Kidney epithelial cell (primary cell): ENCODE results near the gene ANKRD13D. TPM values are rescaled to one million over a fixed set of nuclear protein-coding genes. Genes with fewer than 3 reads are reported as not detected.

Experiments
- DNase-seq: peaks from one replicate; pipeline ENCODE4 v3.0.0-alpha.2; 2010; ENCODE audit warnings: low read depth
- H3K27me3 ChIP-seq: 2 replicates; pipeline ENCODE4 v1.6.0; 2011; ENCODE audit warnings: low read length; ENCODE audit not compliant: control insufficient read depth, insufficient read depth
- H3K36me3 ChIP-seq: 2 replicates; pipeline ENCODE4 v1.5.1; 2011; ENCODE audit warnings: low read length; ENCODE audit not compliant: control insufficient read depth, insufficient read depth
- H3K4me3 ChIP-seq: 2 replicates; pipeline ENCODE4 v1.5.1; 2011; ENCODE audit warnings: low read depth, mild to moderate bottlenecking, control low read depth, low read length
- total RNA-seq: library from RNA; depleted of rRNA; stranded (reverse); fragments of >200 nt; gene quantifications from 2 replicates; pipeline ENCODE4 v1.2.3, GENCODE V29; 2015
- TF ChIP-seq, protein P1 (sequence below): IDR thresholded peaks from 2 replicates; pipeline ENCODE4 v1.5.1; 2011; ENCODE audit warnings: mild to moderate bottlenecking, moderate library complexity, low read length, control low read depth, inconsistent platforms; ENCODE audit not compliant: insufficient read depth, poor library complexity, severe bottlenecking

Gene ANKRD13D
- total RNA-seq, 1 donor from 2014 or later = 48.5 TPM

DNA sequence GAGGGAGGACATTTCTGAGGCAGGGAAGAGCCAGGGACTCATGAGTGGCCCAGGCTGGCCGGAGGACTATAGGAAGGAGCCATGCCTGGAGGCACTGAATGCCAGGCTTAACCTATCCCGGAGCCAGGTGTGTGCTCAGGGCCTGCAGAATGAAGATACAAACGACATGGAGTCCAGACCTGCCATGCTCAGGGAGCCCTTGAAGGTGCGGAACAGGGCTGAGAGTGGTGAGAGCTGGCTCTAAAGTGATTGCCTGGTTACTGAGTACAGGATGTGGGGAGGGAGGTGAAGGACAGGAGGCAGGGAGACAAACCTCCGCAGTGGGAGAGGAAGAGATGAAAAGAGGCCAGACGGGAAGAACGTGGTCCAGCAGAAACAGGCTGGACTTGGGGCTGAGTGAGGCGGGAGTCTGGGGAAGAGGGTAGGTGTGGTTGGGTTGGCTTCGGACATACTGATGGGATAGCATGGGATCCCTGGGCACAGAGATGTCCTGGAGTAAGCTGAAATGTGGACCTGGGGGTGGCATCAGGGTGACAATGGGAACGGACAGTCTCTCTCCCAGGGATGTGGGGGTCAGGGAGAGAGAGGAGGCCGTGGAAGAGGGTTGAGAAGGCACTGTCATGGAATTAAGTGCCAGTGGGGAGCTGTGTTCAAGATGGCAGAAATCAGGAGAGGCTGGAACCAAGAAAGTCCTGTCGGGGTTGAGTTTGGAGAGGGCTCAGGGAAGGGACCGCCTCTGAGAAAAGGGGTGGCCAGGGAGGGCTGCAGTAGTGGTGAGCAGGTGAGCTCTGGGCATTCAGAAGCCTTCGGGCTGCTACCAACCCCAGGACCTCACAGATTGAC, 1.5 kb upstream of the ANKRD13D start:
- no peaks in the 10 kb centered on the region for H3K27me3 ChIP-seq
- no peak overlapping the region for H3K4me3 ChIP-seq
- H3K36me3 ChIP-seq = peaks cover 2% of the 10 kb centered on the region
- TF ChIP-seq, protein P1, sequence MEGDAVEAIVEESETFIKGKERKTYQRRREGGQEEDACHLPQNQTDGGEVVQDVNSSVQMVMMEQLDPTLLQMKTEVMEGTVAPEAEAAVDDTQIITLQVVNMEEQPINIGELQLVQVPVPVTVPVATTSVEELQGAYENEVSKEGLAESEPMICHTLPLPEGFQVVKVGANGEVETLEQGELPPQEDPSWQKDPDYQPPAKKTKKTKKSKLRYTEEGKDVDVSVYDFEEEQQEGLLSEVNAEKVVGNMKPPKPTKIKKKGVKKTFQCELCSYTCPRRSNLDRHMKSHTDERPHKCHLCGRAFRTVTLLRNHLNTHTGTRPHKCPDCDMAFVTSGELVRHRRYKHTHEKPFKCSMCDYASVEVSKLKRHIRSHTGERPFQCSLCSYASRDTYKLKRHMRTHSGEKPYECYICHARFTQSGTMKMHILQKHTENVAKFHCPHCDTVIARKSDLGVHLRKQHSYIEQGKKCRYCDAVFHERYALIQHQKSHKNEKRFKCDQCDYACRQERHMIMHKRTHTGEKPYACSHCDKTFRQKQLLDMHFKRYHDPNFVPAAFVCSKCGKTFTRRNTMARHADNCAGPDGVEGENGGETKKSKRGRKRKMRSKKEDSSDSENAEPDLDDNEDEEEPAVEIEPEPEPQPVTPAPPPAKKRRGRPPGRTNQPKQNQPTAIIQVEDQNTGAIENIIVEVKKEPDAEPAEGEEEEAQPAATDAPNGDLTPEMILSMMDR = no peak
- no peak for DNase-seq

DNA sequence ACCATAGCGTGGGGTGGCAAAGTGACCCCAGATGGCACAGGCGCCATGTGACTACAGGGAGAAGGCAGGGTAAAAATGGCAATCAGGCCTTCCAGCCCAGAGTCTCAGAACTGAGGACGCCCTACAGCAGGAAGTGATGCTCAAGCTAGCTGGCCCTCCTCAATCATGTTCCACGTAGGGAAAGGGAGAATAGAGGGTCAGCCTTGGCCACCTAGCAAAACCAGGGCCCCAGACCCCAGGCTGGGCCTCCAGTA, 978 bp upstream of the ANKRD13D start:
- peaks cover 2% of the 10 kb centered on the region for H3K36me3 ChIP-seq
- TF ChIP-seq, protein P1 = no peak
- H3K27me3 ChIP-seq = no peaks in the 10 kb centered on the region
- no peak overlapping the region for H3K4me3 ChIP-seq
- DNase-seq = no peak

DNA sequence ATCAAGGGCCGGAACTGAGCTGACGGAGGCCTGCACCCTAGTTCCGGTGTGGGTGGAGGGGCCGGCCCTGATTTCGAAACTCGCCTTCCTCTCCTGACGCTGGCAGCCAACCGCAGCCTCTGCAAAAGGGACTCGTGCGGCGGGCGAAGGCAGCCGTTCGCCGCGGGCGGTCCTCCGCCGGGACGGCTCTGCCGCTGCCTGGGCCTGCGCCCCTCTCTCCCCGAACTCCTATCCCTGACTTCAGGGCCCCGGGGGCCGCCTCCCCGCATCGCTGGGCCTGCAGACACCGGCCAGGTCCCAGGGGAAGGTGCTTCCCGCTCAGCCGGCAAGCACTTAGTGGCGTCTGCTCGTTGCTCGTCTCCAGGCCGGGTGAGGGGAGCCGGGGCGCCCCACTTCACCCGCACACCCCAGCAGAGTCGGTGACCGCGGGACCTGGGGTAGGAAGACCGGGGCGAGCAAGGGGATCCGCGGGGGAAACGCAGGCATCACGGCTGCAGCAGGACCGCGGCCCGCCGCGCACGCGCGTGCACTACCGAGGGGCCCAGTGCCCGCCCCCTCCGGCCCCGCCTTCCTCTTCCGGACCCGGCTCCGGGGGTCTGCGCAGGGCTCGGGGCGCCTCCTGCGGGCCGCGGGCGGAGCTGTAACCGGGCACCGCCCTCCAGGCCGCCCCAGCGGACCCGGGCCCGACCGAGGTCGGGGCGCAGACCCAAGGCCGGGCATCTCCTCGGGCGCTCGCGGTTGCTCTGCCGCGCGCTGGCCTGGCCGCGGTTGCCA, 464 bp upstream of the ANKRD13D start:
- TF ChIP-seq, protein P1 = no peak
- H3K27me3 ChIP-seq = no peaks in the 10 kb centered on the region
- no peak for DNase-seq
- H3K4me3 ChIP-seq = peak overlapping the region; percentile 80
- H3K36me3 ChIP-seq = peaks cover 2% of the 10 kb centered on the region

DNA sequence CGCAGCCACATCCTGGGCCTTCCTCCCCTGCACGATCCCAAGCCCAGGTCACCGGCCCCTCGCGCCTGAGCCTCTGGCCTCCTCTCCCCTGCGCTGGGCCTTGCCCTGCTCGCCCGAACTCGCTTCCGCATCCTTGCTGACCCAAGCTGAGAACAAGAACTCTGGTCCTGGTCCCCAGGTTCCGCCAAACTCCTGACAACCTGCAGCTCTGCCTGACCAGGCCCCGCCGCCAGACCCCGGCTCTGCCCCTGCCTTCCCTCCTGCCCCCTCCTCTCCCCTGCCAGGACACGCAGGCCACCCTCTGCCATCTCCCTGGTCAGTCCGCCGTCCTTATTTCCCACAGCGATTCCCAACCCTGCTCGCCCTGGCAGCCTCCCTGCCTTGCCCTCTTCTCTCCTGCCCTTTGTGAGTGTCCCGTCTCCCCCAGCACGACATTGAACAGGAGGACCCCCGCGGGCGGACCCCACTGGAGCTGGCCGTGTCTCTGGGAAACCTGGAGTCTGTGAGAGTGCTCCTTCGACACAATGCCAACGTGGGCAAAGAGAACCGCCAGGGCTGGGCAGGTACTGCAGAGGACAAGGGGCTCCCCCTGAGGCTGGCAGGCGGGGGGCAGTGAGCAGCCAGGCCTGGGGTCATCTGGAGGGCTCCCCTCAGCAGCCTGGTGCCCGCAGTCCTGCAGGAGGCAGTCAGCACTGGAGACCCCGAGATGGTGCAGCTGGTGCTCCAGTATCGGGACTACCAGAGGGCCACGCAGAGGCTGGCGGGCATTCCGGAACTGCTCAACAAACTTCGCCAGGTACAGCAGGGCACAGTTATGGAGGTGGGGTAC, 762 bp downstream of the ANKRD13D start:
- Histone ChIP-seq H3K36me3 (peaks cover 2% of the 10 kb centered on the region), H3K4me3 (peak overlapping the region; percentile 79), H3K27me3 (no peaks in the 10 kb centered on the region)
- TF ChIP-seq, protein P1 = no peak
- no peak for DNase-seq

DNA sequence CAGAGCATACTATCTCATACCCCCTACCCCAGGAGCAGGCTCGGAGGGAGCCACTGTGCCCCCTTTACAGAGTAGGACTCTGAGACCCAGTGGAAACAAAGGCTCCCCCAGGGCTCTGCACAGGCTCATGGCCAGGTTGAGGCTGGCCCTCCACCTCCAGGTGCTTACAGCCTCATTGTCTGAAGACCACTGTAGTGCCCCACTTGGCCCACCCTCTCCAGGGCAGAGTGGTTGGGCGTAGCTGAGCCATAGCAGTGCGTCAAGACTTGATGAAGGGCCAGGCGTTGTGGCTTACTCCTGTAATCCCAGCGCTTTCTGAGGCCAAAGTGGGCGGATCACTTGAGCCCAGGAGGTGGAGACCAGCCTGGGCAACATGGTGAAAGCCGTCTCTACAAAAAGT, 1.7 kb downstream of the ANKRD13D start:
- Histone ChIP-seq H3K4me3 (no peak overlapping the region), H3K27me3 (no peaks in the 10 kb centered on the region), H3K36me3 (peaks cover 2% of the 10 kb centered on the region)
- DNase-seq = no peak
- TF ChIP-seq, protein P1 = no peak
